B cell (primary cell): ENCODE results near the gene SKP1.

Experiments
- EZH2 ChIP-seq: IDR thresholded peaks from 2 replicates; pipeline ENCODE4 v1.6.1; 2012; ENCODE audit warnings: borderline replicate concordance, low read depth, mild to moderate bottlenecking, moderate library complexity, low read length; ENCODE audit not compliant: insufficient read depth, poor library complexity, severe bottlenecking
- TF ChIP-seq, protein P1 (sequence below): fragments of 200-600 bp; IDR thresholded peaks from one replicate; pipeline ENCODE4 v1.8.0; 2022; ENCODE audit warnings: antibody characterized with exemption, mild to moderate bottlenecking

DNA sequence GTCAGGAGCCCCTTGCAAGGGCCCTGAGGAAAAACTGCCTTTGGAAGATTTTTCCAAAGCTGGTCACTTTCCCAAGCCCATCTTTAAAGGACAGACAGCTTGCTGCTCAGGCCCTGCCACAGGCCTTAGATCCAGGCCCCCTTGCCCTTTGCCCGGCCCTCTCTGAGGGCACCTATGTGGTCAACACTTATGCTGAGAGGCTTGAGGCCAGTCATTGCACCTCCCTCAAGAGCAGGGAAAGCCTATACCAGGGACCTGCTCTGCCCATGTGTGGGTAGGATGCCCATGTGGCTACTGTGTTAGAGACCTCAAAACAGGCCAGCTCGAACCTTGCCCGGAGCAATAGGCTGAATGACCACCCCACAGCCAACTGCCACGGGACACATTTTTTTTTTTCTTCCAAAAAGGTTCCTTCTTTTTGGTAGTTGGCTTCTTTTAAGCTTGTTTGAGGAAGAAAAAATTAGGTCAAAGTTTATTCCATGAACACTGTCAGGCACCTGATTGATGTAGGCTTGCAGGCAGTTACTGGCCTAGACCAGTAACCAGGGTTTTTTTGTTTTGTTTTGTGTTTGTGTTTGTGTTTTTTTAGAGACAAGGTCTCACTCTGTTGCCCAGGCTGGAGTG, 58.4 kb downstream of the SKP1 start:
- TF ChIP-seq, protein P1, sequence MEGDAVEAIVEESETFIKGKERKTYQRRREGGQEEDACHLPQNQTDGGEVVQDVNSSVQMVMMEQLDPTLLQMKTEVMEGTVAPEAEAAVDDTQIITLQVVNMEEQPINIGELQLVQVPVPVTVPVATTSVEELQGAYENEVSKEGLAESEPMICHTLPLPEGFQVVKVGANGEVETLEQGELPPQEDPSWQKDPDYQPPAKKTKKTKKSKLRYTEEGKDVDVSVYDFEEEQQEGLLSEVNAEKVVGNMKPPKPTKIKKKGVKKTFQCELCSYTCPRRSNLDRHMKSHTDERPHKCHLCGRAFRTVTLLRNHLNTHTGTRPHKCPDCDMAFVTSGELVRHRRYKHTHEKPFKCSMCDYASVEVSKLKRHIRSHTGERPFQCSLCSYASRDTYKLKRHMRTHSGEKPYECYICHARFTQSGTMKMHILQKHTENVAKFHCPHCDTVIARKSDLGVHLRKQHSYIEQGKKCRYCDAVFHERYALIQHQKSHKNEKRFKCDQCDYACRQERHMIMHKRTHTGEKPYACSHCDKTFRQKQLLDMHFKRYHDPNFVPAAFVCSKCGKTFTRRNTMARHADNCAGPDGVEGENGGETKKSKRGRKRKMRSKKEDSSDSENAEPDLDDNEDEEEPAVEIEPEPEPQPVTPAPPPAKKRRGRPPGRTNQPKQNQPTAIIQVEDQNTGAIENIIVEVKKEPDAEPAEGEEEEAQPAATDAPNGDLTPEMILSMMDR = no peak
- no peak for TF ChIP-seq EZH2
